ENCODE data around the gene CCSER1. TPM values are rescaled to one million over a fixed set of nuclear protein-coding genes. Genes with fewer than 3 reads are reported as not detected.

Gene CCSER1
- polyA plus RNA-seq, 1 donor from 2014 or later = 20.8 TPM

DNA sequence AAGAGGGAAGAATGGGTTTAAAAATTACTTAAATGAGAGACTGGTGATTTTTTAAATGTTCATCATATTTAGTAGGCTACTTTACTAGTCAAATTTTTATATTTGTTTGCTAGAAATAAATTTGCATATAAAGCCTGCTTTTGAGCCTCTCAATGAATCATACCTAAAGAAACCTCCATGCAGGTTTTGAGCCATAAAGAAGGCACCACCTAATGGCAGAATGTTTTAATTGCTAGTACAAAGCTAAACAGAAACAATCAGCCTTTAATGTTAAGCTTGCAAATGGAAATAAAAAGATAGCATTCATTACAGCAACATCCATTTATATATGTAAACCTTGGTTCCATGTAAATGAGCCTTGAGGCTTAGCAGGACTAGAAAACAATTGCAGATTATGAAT, 989.7 kb downstream of the CCSER1 start:
- Histone ChIP-seq H3K27ac (ENCODE audit: low read length) (no peak overlapping the region), H2AFZ (ENCODE audit: low read depth, low read length) (no peak overlapping the region), H3K79me2 (replicated peaks; ENCODE audit: insufficient read depth, low read length) (no peaks in the 10 kb centered on the region), H3K36me3 (ENCODE audit: insufficient read depth, low read length) (no peaks in the 10 kb centered on the region), H3K9me2 (ENCODE audit: insufficient read depth, low read length) (no peaks in the 10 kb centered on the region), H3K27me3 (ENCODE audit: insufficient read depth, low read depth, low read length) (no peaks in the 10 kb centered on the region), H3K9me3 (ENCODE audit: low read length) (no peaks in the 10 kb centered on the region), H3F3A (ENCODE audit: insufficient read depth, low read length, poor library complexity, severe bottlenecking) (no peaks in the 10 kb centered on the region), H3K4me2 (ENCODE audit: low read length) (no peak overlapping the region), H4K20me1 (ENCODE audit: insufficient read depth) (no peaks in the 10 kb centered on the region), H3K4me3 (ENCODE audit: low read length) (no peak overlapping the region), H3K9ac (ENCODE audit: low read length) (no peak overlapping the region)
- TF ChIP-seq SMC3 (conservative IDR thresholded peaks at IDR 0.05; ENCODE audit: poor library complexity) (no peak), EP300 (conservative IDR thresholded peaks at IDR 0.05; ENCODE audit: poor library complexity, severe bottlenecking) (no peak), MXI1 (conservative IDR thresholded peaks at IDR 0.05; ENCODE audit: poor library complexity, severe bottlenecking) (no peak), POLR2AphosphoS5 (IDR thresholded peaks at IDR 0.05) (no peak), RAD21 (conservative IDR thresholded peaks at IDR 0.05) (no peak), TAF1 (IDR thresholded peaks at IDR 0.05; ENCODE audit: low read depth) (no peak), EZH2 (IDR thresholded peaks at IDR 0.05; ENCODE audit: borderline replicate concordance, insufficient read depth, low read length, poor library complexity, severe bottlenecking) (no peak)
- TF ChIP-seq, protein P1, sequence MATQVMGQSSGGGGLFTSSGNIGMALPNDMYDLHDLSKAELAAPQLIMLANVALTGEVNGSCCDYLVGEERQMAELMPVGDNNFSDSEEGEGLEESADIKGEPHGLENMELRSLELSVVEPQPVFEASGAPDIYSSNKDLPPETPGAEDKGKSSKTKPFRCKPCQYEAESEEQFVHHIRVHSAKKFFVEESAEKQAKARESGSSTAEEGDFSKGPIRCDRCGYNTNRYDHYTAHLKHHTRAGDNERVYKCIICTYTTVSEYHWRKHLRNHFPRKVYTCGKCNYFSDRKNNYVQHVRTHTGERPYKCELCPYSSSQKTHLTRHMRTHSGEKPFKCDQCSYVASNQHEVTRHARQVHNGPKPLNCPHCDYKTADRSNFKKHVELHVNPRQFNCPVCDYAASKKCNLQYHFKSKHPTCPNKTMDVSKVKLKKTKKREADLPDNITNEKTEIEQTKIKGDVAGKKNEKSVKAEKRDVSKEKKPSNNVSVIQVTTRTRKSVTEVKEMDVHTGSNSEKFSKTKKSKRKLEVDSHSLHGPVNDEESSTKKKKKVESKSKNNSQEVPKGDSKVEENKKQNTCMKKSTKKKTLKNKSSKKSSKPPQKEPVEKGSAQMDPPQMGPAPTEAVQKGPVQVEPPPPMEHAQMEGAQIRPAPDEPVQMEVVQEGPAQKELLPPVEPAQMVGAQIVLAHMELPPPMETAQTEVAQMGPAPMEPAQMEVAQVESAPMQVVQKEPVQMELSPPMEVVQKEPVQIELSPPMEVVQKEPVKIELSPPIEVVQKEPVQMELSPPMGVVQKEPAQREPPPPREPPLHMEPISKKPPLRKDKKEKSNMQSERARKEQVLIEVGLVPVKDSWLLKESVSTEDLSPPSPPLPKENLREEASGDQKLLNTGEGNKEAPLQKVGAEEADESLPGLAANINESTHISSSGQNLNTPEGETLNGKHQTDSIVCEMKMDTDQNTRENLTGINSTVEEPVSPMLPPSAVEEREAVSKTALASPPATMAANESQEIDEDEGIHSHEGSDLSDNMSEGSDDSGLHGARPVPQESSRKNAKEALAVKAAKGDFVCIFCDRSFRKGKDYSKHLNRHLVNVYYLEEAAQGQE (IDR thresholded peaks at IDR 0.05; ENCODE audit: borderline replicate concordance) = no peak
- TF ChIP-seq, protein P2, sequence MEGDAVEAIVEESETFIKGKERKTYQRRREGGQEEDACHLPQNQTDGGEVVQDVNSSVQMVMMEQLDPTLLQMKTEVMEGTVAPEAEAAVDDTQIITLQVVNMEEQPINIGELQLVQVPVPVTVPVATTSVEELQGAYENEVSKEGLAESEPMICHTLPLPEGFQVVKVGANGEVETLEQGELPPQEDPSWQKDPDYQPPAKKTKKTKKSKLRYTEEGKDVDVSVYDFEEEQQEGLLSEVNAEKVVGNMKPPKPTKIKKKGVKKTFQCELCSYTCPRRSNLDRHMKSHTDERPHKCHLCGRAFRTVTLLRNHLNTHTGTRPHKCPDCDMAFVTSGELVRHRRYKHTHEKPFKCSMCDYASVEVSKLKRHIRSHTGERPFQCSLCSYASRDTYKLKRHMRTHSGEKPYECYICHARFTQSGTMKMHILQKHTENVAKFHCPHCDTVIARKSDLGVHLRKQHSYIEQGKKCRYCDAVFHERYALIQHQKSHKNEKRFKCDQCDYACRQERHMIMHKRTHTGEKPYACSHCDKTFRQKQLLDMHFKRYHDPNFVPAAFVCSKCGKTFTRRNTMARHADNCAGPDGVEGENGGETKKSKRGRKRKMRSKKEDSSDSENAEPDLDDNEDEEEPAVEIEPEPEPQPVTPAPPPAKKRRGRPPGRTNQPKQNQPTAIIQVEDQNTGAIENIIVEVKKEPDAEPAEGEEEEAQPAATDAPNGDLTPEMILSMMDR (IDR thresholded peaks at IDR 0.05; ENCODE audit: poor library complexity, severe bottlenecking) = no peak

DNA sequence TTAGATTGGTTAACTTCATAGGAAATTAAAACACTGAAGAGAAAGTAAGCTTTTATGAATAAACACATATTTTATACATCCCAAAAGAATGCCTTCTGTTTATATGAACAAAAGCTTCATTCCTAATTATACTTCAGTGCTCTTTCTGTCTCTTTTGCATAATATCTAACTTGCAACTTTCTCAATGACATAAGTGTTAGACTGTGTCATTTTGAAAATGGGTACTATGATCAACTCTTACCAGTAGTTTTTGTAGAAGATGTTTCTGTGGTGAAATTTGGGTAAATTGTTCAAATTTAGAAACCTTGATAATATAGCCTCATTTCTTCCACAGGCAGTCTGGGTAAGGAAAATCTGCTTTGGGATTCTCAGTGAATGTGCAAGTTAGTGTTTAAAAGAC, 991.4 kb downstream of the CCSER1 start:
- H3K36me3 ChIP-seq (ENCODE audit: insufficient read depth, low read length) = no peaks in the 10 kb centered on the region
- H3K27me3 ChIP-seq (ENCODE audit: insufficient read depth, low read depth, low read length) = no peaks in the 10 kb centered on the region
- no peak overlapping the region for H3K4me2 ChIP-seq (ENCODE audit: low read length)

More for the DNA sequence above, 991.4 kb downstream of the CCSER1 start:
- Histone ChIP-seq H3K27ac (ENCODE audit: low read length) (no peak overlapping the region), H3K9ac (ENCODE audit: low read length) (no peak overlapping the region), H3K79me2 (replicated peaks; ENCODE audit: insufficient read depth, low read length) (no peaks in the 10 kb centered on the region), H3F3A (ENCODE audit: insufficient read depth, low read length, poor library complexity, severe bottlenecking) (no peaks in the 10 kb centered on the region), H3K9me2 (ENCODE audit: insufficient read depth, low read length) (no peaks in the 10 kb centered on the region), H4K20me1 (ENCODE audit: insufficient read depth) (no peaks in the 10 kb centered on the region), H3K9me3 (ENCODE audit: low read length) (no peaks in the 10 kb centered on the region), H3K4me3 (ENCODE audit: low read length) (no peak overlapping the region), H2AFZ (ENCODE audit: low read depth, low read length) (no peak overlapping the region)
- TF ChIP-seq, protein P2 (IDR thresholded peaks at IDR 0.05; ENCODE audit: poor library complexity, severe bottlenecking) = no peak
- no peak for TF ChIP-seq EP300 (conservative IDR thresholded peaks at IDR 0.05; ENCODE audit: poor library complexity, severe bottlenecking)
- TF ChIP-seq TAF1 (IDR thresholded peaks at IDR 0.05; ENCODE audit: low read depth) = no peak
- TF ChIP-seq, protein P1 (IDR thresholded peaks at IDR 0.05; ENCODE audit: borderline replicate concordance) = no peak
- TF ChIP-seq EZH2 (IDR thresholded peaks at IDR 0.05; ENCODE audit: borderline replicate concordance, insufficient read depth, low read length, poor library complexity, severe bottlenecking) = no peak
- TF ChIP-seq MXI1 (conservative IDR thresholded peaks at IDR 0.05; ENCODE audit: poor library complexity, severe bottlenecking) = no peak
- no peak for TF ChIP-seq SMC3 (conservative IDR thresholded peaks at IDR 0.05; ENCODE audit: poor library complexity)

Data from neural cell (in vitro differentiated cells).